SK-N-SH (cell line): ENCODE measurements around the gene CHST2. TPM values are rescaled to one million over a fixed set of nuclear protein-coding genes. Genes with fewer than 3 reads are reported as not detected.

Experiments
- CTCF ChIA-PET: fragments of 300-600, 350-600 bp; formaldehyde crosslinking; extraction: SDS; loops from one replicate; lab custom pipeline; 2021; lab: Yijun Ruan, JAX
- POLR2A ChIA-PET: fragments of 350-600 bp; sonication (Branson Sonifier 250); formaldehyde crosslinking; extraction: SDS; loops from one replicate; lab custom pipeline; 2020; ENCODE audit warnings: antibody characterized with exemption, inconsistent platforms; lab: Yijun Ruan, JAX
- DNase-seq: peaks from one replicate; pipeline ENCODE4 v3.0.0; 2012
- H2AFZ ChIP-seq: fragments of 200-600 bp; sonication (generic); 2 replicates; pipeline ENCODE4 v1.8.1; 2016; ENCODE audit warnings: antibody characterized with exemption, mild to moderate bottlenecking, low read depth
- H3F3A ChIP-seq: fragments of 200-600 bp; sonication (generic); replicated peaks from 2 replicates; pipeline ENCODE3; 2016; ENCODE audit warnings: antibody characterized with exemption, mild to moderate bottlenecking; ENCODE audit not compliant: insufficient read depth
- H3K27ac ChIP-seq, 2 experiments: fragments of 200-500 bp in 1 of 2; fragments of 200-600 bp in 1 of 2; sonication (Bioruptor generic) in 1 of 2; sonication (generic), shearing (Covaris generic) in 1 of 2; 2 replicates each; pipeline versions ENCODE4 v1.5.1 to v1.6.1; 2014 to 2016; ENCODE audit warnings: low read depth in 2 of 2, inconsistent platforms in 1 of 2, low read length in 1 of 2, mild to moderate bottlenecking in 1 of 2, mixed read lengths in 1 of 2
- H3K27me3 ChIP-seq: fragments of 200-600 bp; sonication (generic), shearing (Covaris generic); 2 replicates; pipeline ENCODE4 v1.6.1; 2016; ENCODE audit warnings: mixed run types; ENCODE audit not compliant: insufficient read depth
- H3K36me3 ChIP-seq, 2 experiments: fragments of 200-500 bp in 1 of 2; fragments of 200-600 bp in 1 of 2; sonication (Bioruptor generic) in 1 of 2; sonication (generic) in 1 of 2; replicated peaks in 1 of 2; 2 replicates each; pipeline versions ENCODE3 to v1.5.1; 2014 to 2016; ENCODE audit warnings: low read length in 1 of 2, mild to moderate bottlenecking in 1 of 2; ENCODE audit not compliant: insufficient read depth in 2 of 2, control insufficient read depth in 1 of 2
- H3K4me1 ChIP-seq, 2 experiments: fragments of 200-500 bp in 1 of 2; fragments of 200-600 bp in 1 of 2; sonication (Bioruptor generic) in 1 of 2; sonication (generic), shearing (Covaris generic) in 1 of 2; 2 replicates each; pipeline versions ENCODE4 v1.5.1 to v1.6.1; 2014 to 2016; ENCODE audit warnings: low read depth in 1 of 2, low read length in 1 of 2, mixed run types in 1 of 2; ENCODE audit not compliant: insufficient read depth in 2 of 2, control insufficient read depth in 1 of 2
- H3K4me2 ChIP-seq: fragments of 200-600 bp; sonication (generic), shearing (Covaris generic); 2 replicates; pipeline ENCODE4 v1.6.1; 2017; ENCODE audit warnings: mixed run types
- H3K4me3 ChIP-seq, 2 experiments: fragments of 200-500 bp in 1 of 2; fragments of 200-600 bp in 1 of 2; sonication (Bioruptor generic) in 1 of 2; sonication (generic), shearing (Covaris generic) in 1 of 2; 2 replicates each; pipeline versions ENCODE4 v1.5.1 to v1.8.1; 2014 to 2016; ENCODE audit warnings: low read depth in 2 of 2, inconsistent platforms in 1 of 2, low read length in 1 of 2, mild to moderate bottlenecking in 1 of 2, mixed read lengths in 1 of 2, moderate library complexity in 1 of 2
- H3K79me2 ChIP-seq: fragments of 200-600 bp; sonication (generic); 2 replicates; pipeline ENCODE4 v1.8.1; 2017; ENCODE audit warnings: mild to moderate bottlenecking; ENCODE audit not compliant: insufficient read depth
- H3K9ac ChIP-seq: fragments of 200-600 bp; sonication (generic); 2 replicates; pipeline ENCODE4 v1.6.1; 2017; ENCODE audit warnings: mixed run types
- H3K9me2 ChIP-seq: fragments of 200-600 bp; sonication (generic); 2 replicates; pipeline ENCODE4 v1.6.1; 2017; ENCODE audit warnings: mixed run types
- H3K9me3 ChIP-seq: fragments of 200-600 bp; sonication (generic); 2 replicates; pipeline ENCODE4 v1.6.1; 2017; ENCODE audit warnings: mixed run types, mild to moderate bottlenecking, moderate library complexity
- H4K20me1 ChIP-seq: fragments of 200-600 bp; sonication (generic); 2 replicates; pipeline ENCODE4 v1.6.1; 2017; ENCODE audit warnings: mild to moderate bottlenecking, mixed run types; ENCODE audit not compliant: insufficient read depth
- CHD2 ChIP-seq: fragments of 150-350 bp; IDR thresholded peaks from 2 replicates; pipeline ENCODE4 v1.6.1; 2018; ENCODE audit warnings: low read length; ENCODE audit not compliant: partially characterized antibody
- CTCF ChIP-seq: fragments of 200-600 bp; sonication (generic); IDR thresholded peaks from 2 replicates; pipeline ENCODE4 v1.6.1; 2017; ENCODE audit warnings: antibody characterized with exemption, mild to moderate bottlenecking, moderate library complexity
- EP300 ChIP-seq, 2 experiments: IDR thresholded peaks; 2 replicates each; pipeline versions ENCODE4 v1.4.0 to v1.6.1; 2012; ENCODE audit warnings: borderline replicate concordance in 1 of 2, low read depth in 1 of 2, low read length in 1 of 2
- GATA2 ChIP-seq: sonication (generic); formaldehyde crosslinking; IDR thresholded peaks from 2 replicates; pipeline ENCODE4 v1.5.0; 2020; ENCODE audit warnings: mild to moderate bottlenecking, missing genetic modification reagents
- NFIC ChIP-seq: IDR thresholded peaks from 2 replicates; pipeline ENCODE4 v1.4.0; 2012; ENCODE audit warnings: borderline replicate concordance
- NRF1 ChIP-seq: IDR thresholded peaks from 2 replicates; pipeline ENCODE4 v1.6.1; 2012; ENCODE audit warnings: low read depth, mild to moderate bottlenecking, low read length
- POLR2AphosphoS5 ChIP-seq: IDR thresholded peaks from 2 replicates; pipeline ENCODE4 v1.6.1; 2012; ENCODE audit warnings: low read depth, low read length
- RXRA ChIP-seq: IDR thresholded peaks from 2 replicates; pipeline ENCODE4 v1.4.0; 2012; ENCODE audit warnings: low read depth, mild to moderate bottlenecking, borderline replicate concordance
- USF1 ChIP-seq: IDR thresholded peaks from 2 replicates; pipeline ENCODE4 v1.4.0; 2012; ENCODE audit warnings: low read depth, borderline replicate concordance
- WGBS: methylation state at CpG from one replicate; pipeline ENCODE4 v1.1.6; 2017; ENCODE audit warnings: low lambda C conversion rate; 5-methylcytosine and 5-hydroxymethylcytosine counted together
- polyA plus RNA-seq, 3 experiments: library from polyadenylated mRNA; depleted of rRNA; stranded (reverse); fragments of >200 nt; gene quantifications; 2 replicates each; pipeline ENCODE4 v1.2.3, GENCODE V29; 2012
- TF ChIP-seq, protein P1 (sequence below): fragments of 150-350 bp; IDR thresholded peaks from 2 replicates; pipeline ENCODE4 v1.6.1; 2017; ENCODE audit warnings: antibody characterized with exemption, low read length, low read depth, borderline replicate concordance
- TF ChIP-seq, protein P2 (sequence below): IDR thresholded peaks from 2 replicates; pipeline ENCODE4 v1.6.1; 2012; ENCODE audit warnings: mild to moderate bottlenecking, low read depth, low read length, moderate library complexity

CHST2 gene
- polyA plus RNA-seq, 1 of the 3 experiments (the other 2 are of a cell fraction) = 1.6 TPM

GRCh38 chr3:143123353-143123984, 3.9 kb downstream of the CHST2 start:
- no peaks in the 10 kb centered on the region for H3K79me2 ChIP-seq
- TF ChIP-seq POLR2AphosphoS5 (no peak), USF1 (no peak), RXRA (no peak), NFIC (no peak), EP300 (IDR thresholded peaks at IDR 0.05; ENCODE audit: borderline replicate concordance in 1 of 2, low read depth in 1 of 2, low read length in 1 of 2) (no peak), NRF1 (no peak), CHD2 (no peak), GATA2 (CRISPR knock-in tag) (no peak), CTCF (no peak)
- TF ChIP-seq, protein P1, sequence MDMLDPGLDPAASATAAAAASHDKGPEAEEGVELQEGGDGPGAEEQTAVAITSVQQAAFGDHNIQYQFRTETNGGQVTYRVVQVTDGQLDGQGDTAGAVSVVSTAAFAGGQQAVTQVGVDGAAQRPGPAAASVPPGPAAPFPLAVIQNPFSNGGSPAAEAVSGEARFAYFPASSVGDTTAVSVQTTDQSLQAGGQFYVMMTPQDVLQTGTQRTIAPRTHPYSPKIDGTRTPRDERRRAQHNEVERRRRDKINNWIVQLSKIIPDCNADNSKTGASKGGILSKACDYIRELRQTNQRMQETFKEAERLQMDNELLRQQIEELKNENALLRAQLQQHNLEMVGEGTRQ = no peak
- TF ChIP-seq, protein P2, sequence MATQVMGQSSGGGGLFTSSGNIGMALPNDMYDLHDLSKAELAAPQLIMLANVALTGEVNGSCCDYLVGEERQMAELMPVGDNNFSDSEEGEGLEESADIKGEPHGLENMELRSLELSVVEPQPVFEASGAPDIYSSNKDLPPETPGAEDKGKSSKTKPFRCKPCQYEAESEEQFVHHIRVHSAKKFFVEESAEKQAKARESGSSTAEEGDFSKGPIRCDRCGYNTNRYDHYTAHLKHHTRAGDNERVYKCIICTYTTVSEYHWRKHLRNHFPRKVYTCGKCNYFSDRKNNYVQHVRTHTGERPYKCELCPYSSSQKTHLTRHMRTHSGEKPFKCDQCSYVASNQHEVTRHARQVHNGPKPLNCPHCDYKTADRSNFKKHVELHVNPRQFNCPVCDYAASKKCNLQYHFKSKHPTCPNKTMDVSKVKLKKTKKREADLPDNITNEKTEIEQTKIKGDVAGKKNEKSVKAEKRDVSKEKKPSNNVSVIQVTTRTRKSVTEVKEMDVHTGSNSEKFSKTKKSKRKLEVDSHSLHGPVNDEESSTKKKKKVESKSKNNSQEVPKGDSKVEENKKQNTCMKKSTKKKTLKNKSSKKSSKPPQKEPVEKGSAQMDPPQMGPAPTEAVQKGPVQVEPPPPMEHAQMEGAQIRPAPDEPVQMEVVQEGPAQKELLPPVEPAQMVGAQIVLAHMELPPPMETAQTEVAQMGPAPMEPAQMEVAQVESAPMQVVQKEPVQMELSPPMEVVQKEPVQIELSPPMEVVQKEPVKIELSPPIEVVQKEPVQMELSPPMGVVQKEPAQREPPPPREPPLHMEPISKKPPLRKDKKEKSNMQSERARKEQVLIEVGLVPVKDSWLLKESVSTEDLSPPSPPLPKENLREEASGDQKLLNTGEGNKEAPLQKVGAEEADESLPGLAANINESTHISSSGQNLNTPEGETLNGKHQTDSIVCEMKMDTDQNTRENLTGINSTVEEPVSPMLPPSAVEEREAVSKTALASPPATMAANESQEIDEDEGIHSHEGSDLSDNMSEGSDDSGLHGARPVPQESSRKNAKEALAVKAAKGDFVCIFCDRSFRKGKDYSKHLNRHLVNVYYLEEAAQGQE = no peak
- CTCF ChIA-PET = interaction anchor here (0.6 to 1.2 kb wide), 2 partner anchors 83 to 1624 kb away, joined by 3 to 4 read pairs; no protein-coding TSS in a partner anchor
- POLR2A ChIA-PET = no interaction called here
- no peaks in the 10 kb centered on the region for H4K20me1 ChIP-seq
- no peak overlapping the region for H3K4me2 ChIP-seq
- peaks cover 3% of the 10 kb centered on the region for H3F3A ChIP-seq
- peaks cover 2% of the 10 kb centered on the region; the same call in 1 of the 2 replicates for H3K27me3 ChIP-seq
- no peak overlapping the region for H3K4me3 ChIP-seq
- H3K9me3 ChIP-seq = no peaks in the 10 kb centered on the region
- no peak overlapping the region for H2AFZ ChIP-seq
- no peak overlapping the region for H3K27ac ChIP-seq
- H3K36me3 ChIP-seq = no peaks in the 10 kb centered on the region
- 55% methylated on average over 7 of the region's 7 CpGs for WGBS
- DNase-seq = no peak
- H3K9me2 ChIP-seq = no peaks in the 10 kb centered on the region
- H3K4me1 ChIP-seq = peaks cover 0 to 3% of the 10 kb centered on the region in 2 experiments; a peak in 1 of 4 replicates
- no peak overlapping the region for H3K9ac ChIP-seq
